PC-3 (cell line): ENCODE data around the gene SEPTIN11. TPM values are rescaled to one million over a fixed set of nuclear protein-coding genes. Genes with fewer than 3 reads are reported as not detected.

Experiments
- ATAC-seq: fragments of 200-7000 bp; cut with Tn5 transposase; 2 replicates; pipeline ENCODE4 v1.9.1; 2020; ENCODE audit warnings: mild to moderate bottlenecking, moderate library complexity
- BruUV-seq: library from RNA; stranded (reverse); fragments of 400-500 nt; replicated peaks from 2 replicates; lab custom pipeline; 2021; lab: Mats Ljungman, UMichigan
- CTCF ChIA-PET: fragments of 300-600 bp; sonication (Branson Sonifier 250); formaldehyde crosslinking; loops from one replicate; lab custom pipeline; 2022; ENCODE audit warnings: antibody characterized with exemption; lab: Charles Lee
- POLR2A ChIA-PET: fragments of 300-600 bp; sonication (Branson Sonifier 250); formaldehyde crosslinking; loops from one replicate; lab custom pipeline; 2022; ENCODE audit warnings: antibody characterized with exemption; ENCODE audit not compliant: unreplicated experiment; lab: Charles Lee
- DNase-seq: peaks from one replicate; pipeline ENCODE4 v3.0.0-alpha.2; 2015
- H2AFZ ChIP-seq: fragments of 300-600 bp; sonication (generic); 2 replicates; pipeline ENCODE4 v1.6.0; 2016; ENCODE audit warnings: antibody characterized with exemption, low read length
- H3F3A ChIP-seq: fragments of 300-600 bp; sonication (generic); one replicate; pipeline ENCODE4 v1.6.0; 2017; ENCODE audit warnings: antibody characterized with exemption, low read length, control low read depth, mild to moderate bottlenecking; ENCODE audit not compliant: unreplicated experiment
- H3K27ac ChIP-seq: fragments of 300-600 bp; sonication (generic); 2 replicates; pipeline ENCODE4 v1.5.1; 2016; ENCODE audit warnings: mild to moderate bottlenecking, low read length
- H3K27me3 ChIP-seq: fragments of 300-600 bp; sonication (generic); 2 replicates; pipeline ENCODE4 v1.6.1; 2016; ENCODE audit warnings: low read length, mixed read lengths
- H3K36me3 ChIP-seq: fragments of 300-600 bp; sonication (generic); 2 replicates; pipeline ENCODE4 v1.6.1; 2016; ENCODE audit warnings: low read depth, mixed run types, low read length, mixed read lengths
- H3K4me1 ChIP-seq: fragments of 300-600 bp; sonication (generic); 2 replicates; pipeline ENCODE4 v1.5.1; 2016; ENCODE audit warnings: low read length; ENCODE audit not compliant: insufficient read depth
- H3K4me2 ChIP-seq: fragments of 300-600 bp; sonication (generic); 2 replicates; pipeline ENCODE4 v1.6.0; 2016; ENCODE audit warnings: low read length
- H3K4me3 ChIP-seq: fragments of 300-600 bp; sonication (generic); 2 replicates; pipeline ENCODE4 v1.5.1; 2016; ENCODE audit warnings: mild to moderate bottlenecking, low read length, mixed read lengths
- H3K79me2 ChIP-seq: fragments of 300-600 bp; sonication (generic); 2 replicates; pipeline ENCODE4 v1.6.1; 2017; ENCODE audit warnings: low read length, mixed read lengths
- H3K9ac ChIP-seq: fragments of 300-600 bp; sonication (generic); 2 replicates; pipeline ENCODE4 v1.6.0; 2016; ENCODE audit warnings: mild to moderate bottlenecking, low read length
- H3K9me2 ChIP-seq: fragments of 300-600 bp; sonication (generic); replicated peaks from 2 replicates; pipeline ENCODE4 v1.6.1; 2016; ENCODE audit warnings: mixed run types, low read length, mixed read lengths
- H3K9me3 ChIP-seq: fragments of 300-600 bp; sonication (generic); 2 replicates; pipeline ENCODE4 v1.6.1; 2016; ENCODE audit warnings: low read length, mixed read lengths
- H4K20me1 ChIP-seq: fragments of 300-600 bp; sonication (generic); 2 replicates; pipeline ENCODE4 v1.6.1; 2016; ENCODE audit warnings: low read length, mixed read lengths
- EZH2 ChIP-seq: fragments of 300-600 bp; sonication (generic); IDR thresholded peaks from one replicate; pipeline ENCODE4 v1.6.1; 2017; ENCODE audit warnings: antibody characterized with exemption, mild to moderate bottlenecking, low read length; ENCODE audit not compliant: unreplicated experiment
- EZH2phosphoT487 ChIP-seq: fragments of 300-600 bp; sonication (generic); IDR thresholded peaks from 2 replicates; pipeline ENCODE4 v1.6.1; 2018; ENCODE audit warnings: mild to moderate bottlenecking, antibody characterized with exemption, low read length, borderline replicate concordance
- intact Hi-C: fragments of 100-400 bp; cut with micrococcal nuclease; formaldehyde crosslinking; loops from 2 replicates; pipeline ENCODE4 v1.9.0; 2023
- total RNA-seq: library from RNA; depleted of rRNA; stranded (reverse); fragments of >200 nt; gene quantifications from 2 replicates; pipeline ENCODE4 v1.2.3, GENCODE V29; 2014
- TF ChIP-seq, protein P1 (sequence below): fragments of 300-600 bp; sonication (generic); conservative IDR thresholded peaks from 2 replicates; pipeline ENCODE4 v1.5.1; 2017; ENCODE audit warnings: antibody characterized with exemption, low read depth, mild to moderate bottlenecking, low read length

Gene SEPTIN11
- total RNA-seq, 1 experiment from 2014 or later = 39.0 TPM

DNA sequence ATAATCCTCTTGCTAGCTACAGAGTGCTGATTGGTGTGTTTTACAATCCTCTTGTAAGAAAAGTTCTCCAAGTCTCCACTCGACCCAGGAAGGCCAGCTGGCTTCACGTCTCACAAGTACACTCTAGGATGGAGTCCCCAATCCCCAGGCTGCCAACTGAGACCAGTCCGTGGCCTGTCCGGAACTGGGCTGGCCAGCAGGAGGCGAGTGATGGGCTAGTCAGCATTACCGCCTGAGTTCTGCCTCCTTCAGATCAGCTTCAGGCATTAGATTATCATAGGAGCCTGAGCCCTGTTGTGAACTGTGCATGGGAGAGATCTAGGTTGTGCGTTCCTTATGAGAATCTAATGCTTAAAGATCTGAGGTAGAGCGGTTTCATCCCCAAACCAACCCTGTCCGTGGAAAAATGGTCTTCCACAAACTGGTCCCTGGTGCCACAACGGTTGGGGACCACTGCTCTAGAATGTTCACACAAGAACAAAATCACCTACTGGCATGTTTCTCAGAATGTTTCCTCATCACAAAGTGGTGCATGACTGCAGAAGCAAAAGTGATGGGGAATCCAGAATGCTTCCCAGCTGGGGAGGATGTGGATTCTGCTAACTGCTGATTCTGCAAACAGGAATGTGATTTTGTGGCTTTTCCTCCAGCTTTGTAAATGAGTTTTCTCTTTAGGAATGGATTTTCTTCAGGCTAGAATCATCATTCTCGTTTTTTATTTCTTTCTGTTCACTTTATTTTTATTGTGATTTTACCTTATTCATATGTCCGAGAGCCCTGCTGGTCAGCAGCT lies 40.9 kb downstream of the SEPTIN11 start:
- Histone ChIP-seq H2AFZ (no peak overlapping the region), H3K9me2 (no peaks in the 10 kb centered on the region), H3K79me2 (peaks cover 21% of the 10 kb centered on the region), H3K9ac (no peak overlapping the region), H3K9me3 (no peaks in the 10 kb centered on the region), H3K4me2 (no peak overlapping the region), H3F3A (no peaks in the 10 kb centered on the region), H3K36me3 (no peaks in the 10 kb centered on the region), H4K20me1 (no peaks in the 10 kb centered on the region), H3K27ac (no peak overlapping the region), H3K4me3 (no peak overlapping the region), H3K27me3 (no peaks in the 10 kb centered on the region), H3K4me1 (no peaks in the 10 kb centered on the region)
- TF ChIP-seq EZH2phosphoT487 (no peak), EZH2 (no peak)
- TF ChIP-seq, protein P1, sequence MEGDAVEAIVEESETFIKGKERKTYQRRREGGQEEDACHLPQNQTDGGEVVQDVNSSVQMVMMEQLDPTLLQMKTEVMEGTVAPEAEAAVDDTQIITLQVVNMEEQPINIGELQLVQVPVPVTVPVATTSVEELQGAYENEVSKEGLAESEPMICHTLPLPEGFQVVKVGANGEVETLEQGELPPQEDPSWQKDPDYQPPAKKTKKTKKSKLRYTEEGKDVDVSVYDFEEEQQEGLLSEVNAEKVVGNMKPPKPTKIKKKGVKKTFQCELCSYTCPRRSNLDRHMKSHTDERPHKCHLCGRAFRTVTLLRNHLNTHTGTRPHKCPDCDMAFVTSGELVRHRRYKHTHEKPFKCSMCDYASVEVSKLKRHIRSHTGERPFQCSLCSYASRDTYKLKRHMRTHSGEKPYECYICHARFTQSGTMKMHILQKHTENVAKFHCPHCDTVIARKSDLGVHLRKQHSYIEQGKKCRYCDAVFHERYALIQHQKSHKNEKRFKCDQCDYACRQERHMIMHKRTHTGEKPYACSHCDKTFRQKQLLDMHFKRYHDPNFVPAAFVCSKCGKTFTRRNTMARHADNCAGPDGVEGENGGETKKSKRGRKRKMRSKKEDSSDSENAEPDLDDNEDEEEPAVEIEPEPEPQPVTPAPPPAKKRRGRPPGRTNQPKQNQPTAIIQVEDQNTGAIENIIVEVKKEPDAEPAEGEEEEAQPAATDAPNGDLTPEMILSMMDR = no peak
- CTCF ChIA-PET = no interaction called here
- POLR2A ChIA-PET = no interaction called here
- DNase-seq (no peak), ATAC-seq (no peak)
- no TSS peak for BruUV-seq
- intact Hi-C loops = no loop called here

DNA sequence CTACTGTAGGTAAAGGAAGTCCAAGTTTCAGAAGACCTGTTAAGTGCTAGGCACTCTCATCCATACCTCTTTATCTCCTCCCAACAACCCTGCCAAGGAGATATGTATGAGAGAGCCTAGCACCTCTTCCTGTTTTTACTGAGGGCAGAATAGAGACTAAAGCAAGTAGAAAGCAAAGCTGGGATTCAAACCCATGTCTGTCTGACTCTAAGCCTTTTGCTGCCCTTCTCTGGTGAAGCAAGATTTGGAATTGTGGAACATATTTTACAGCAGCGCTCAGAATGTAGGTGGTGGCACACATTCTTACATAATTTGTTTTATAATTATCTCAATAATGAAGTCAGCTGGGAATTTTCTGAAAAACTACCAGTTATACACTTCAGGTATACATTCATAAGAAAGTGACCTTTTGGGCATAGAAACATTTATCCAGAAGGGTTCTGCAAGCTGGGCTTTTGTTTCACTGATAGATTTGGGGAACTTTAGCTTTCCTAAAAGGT lies 41.7 kb downstream of the SEPTIN11 start:
- Histone ChIP-seq H2AFZ (no peak overlapping the region), H3K9me2 (no peaks in the 10 kb centered on the region), H3K9ac (no peak overlapping the region), H3K4me2 (no peak overlapping the region), H4K20me1 (no peaks in the 10 kb centered on the region), H3K9me3 (no peaks in the 10 kb centered on the region), H3K27me3 (no peaks in the 10 kb centered on the region), H3K79me2 (peaks cover 13% of the 10 kb centered on the region), H3K36me3 (no peaks in the 10 kb centered on the region), H3F3A (no peaks in the 10 kb centered on the region), H3K4me3 (no peak overlapping the region), H3K27ac (no peak overlapping the region), H3K4me1 (no peaks in the 10 kb centered on the region)
- no TSS peak for BruUV-seq
- no peak for TF ChIP-seq EZH2
- TF ChIP-seq, protein P1 = no peak
- no peak for TF ChIP-seq EZH2phosphoT487
- intact Hi-C loops = no loop called here
- ChIA-PET CTCF (no interaction called here), POLR2A (no interaction called here)
- no peak for DNase-seq
- no peak for ATAC-seq
